SU-DHL-6 (cell line): Measurements from ENCODE around the gene AMZ1.
"Not testable (repeated sequence)": the region's sequence is repeated elsewhere in the genome, so short reads cannot be mapped to it uniquely, and the experiment has no call there.

Source experiments
- CTCF ChIP-seq: fragments of 200-600 bp; sonication (generic); IDR thresholded peaks from one replicate; pipeline ENCODE4 v1.5.1; 2017; ENCODE audit warnings: antibody characterized with exemption, mild to moderate bottlenecking, low read length, moderate library complexity; ENCODE audit not compliant: insufficient read depth, poor library complexity, severe bottlenecking
- EZH2phosphoT487 ChIP-seq: fragments of 200-600 bp; sonication (generic), shearing (Covaris generic); conservative IDR thresholded peaks from 2 replicates; pipeline ENCODE4 v1.6.1; 2018; ENCODE audit warnings: mild to moderate bottlenecking, antibody characterized with exemption, low read length, moderate library complexity, mixed read lengths

- not testable (repeated sequence) for TF ChIP-seq EZH2phosphoT487, CTCF
Observed at GRCh38 chr7:2693420-2694121, 5.6 kb downstream of the AMZ1 start.
